Activated T-cell treated with anti-CD3 and anti-CD28 coated beads for 24 hours (primary cell): ENCODE measurements around the gene STK4.
A peak's percentile ranks its signal among the peaks of the same experiment; 100 is the strongest.

Source experiments
- DNase-seq: peaks from one replicate; pipeline ENCODE4 v3.0.0-alpha.2; 2020; ENCODE audit warnings: low read depth

STK4 gene

DNA sequence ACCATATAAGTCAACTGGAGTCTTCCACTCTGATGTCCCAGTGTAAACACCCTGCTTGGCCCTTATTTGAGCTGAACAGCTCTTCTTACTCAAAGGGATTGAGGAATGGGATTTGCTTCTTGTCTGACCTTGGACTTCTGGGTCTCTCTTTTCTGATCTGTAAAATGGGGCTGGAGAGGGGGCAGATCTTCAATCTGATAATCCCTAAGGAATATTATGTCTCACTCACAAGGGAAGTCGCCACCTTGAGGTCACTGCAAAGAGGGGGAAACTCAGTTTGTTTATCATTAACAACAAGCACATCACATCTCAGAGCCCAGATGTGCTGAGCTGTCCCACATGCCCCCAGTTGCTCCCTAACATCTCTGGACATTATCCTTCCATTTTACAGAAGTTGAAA is 119.6 kb downstream of the STK4 start:
- DNase-seq = no peak

DNA sequence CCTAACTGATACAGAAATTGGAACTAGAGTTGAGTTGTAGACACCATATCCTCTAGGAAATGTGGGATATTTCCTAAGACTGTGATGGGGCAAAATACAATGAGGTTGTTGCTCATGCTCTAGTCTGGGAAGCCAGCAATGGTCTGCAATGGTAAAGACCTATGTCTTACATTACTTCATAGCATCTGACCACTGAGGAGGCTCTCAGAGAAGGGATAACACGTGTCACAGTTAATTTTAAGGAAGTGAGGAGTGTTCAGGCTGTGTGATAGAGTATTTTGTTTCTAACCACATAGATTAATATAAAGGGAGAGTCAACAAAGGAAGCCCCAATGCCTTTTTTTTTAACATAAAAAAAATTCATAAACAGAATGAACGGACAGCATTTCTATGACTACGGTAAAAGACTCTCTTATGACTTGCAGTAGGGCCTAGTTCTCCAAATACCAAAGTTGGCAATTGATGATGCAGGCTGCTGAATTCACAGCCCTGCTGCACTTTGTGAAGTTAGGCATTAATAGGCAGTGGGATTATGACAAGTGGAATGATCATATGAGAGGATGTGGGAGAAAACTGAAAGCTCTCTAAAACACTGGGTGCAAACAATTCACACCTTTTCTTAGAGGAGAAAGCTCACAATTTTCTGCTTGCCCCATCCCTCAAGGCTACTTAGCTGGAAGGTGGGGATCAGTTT is 120.9 kb downstream of the STK4 start:
- no peak for DNase-seq

DNA sequence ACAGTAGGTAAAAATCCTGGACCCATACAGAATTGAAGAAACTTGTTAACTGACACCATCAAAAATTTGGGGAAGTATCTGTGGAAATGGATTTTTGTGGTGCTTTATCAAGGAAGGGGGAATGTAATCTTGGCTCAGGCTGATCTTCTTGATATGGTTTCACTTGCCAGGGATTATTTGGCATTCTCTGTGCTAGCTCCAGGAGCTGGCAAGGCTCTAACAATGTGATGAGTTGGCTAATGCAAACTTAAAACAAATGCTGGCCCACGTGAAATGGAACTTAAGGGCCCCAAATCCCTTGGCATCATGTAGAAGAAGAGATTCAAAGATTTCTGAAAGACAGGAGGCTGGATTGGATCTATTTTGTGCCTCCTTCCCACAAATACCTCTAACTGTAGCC is 121.5 kb downstream of the STK4 start:
- DNase-seq = no peak

DNA sequence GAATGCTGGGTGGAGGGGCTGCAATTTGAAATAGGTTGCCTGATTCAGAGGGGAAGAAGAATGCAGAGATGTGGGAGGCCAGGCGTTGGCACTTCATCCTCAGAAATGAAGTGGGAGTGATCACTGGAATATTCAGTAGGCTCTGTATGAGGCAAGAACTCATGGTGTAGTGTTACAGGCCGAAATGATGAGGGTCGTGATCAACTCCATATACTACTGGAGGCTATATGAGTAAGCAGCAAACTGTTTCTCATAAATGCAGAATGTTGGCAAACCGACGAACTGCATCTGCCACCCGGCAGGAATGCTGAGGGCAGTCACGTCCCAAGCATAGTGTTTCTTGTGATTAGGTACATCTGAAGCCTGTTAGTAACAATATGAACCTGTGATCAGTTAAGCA is 121.9 kb downstream of the STK4 start:
- DNase-seq = no peak

DNA sequence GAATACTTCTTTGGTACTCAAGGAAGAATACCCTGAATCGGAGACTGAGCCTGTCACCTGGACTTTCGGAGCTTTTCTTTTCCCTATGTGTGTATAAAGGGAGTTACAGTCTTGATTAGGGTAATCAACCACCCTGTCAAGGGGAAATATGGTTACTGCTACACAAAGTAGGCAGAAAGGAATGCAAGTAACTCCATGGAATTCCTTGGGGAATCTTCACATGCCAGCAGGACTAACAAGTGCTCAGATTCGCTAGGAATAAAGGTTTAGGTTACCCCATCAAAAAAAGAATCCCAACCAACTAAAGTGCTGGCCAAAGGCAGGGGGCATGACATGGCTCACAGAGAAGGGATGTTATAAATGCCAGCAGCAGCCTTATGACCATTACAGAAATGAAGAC is 124.2 kb downstream of the STK4 start:
- DNase-seq = no peak

DNA sequence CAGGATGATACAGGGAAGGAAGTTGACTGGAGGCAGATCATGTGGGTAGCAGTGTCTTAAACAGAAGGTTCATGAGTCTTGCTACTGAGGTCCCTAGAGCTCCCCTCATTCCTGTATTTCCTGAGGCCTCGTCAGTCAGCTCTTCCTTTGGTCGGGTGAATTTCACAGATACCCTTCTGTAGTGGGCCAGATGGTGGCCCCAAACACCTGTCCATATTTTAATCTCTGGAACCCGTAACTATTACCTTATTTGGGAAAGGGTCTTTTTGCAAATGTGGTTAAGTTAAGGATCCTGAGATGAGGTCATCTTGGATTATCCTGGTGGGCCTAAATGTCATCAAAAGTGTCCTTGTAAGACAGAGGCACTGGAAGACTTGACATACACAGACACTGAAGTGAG is 125.1 kb downstream of the STK4 start:
- DNase-seq = no peak

DNA sequence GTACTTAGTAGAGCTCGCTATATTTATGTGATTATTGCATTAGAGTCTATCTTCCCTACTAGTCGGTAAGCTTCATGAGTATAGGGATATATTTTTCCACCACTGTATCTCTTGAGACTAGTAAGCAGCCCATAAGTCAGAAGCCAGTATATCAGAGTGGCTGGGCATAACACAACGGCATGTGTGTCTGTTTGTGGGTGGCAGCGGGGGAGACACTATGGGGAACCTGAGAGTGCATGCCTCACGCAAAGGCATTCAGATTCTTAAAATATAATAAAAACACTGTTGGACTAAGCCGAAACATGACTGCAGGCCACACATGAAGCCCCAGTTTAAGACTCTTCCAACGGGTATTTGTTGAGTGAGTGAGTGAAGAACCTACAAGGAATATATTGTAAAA is 126.6 kb downstream of the STK4 start:
- DNase-seq = no peak

DNA sequence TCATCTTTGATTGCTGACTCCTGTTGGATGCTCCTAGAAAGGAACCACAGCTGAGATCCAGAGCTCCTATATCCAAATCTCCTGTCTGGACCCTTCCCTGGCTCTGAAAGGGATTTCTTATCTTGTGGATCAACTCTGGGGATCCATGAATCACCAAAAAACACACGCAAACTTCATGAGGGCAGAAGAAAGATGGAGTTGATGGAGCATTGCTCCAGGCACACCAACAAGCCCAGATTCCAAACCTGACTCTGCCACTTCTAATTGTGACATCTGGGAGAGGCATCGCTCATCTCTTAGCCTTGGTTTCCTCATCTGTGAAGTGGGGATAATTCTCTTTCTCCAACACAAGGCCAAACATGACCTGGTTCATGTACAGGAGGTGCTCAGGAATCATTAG is 127.9 kb downstream of the STK4 start:
- no peak for DNase-seq

DNA sequence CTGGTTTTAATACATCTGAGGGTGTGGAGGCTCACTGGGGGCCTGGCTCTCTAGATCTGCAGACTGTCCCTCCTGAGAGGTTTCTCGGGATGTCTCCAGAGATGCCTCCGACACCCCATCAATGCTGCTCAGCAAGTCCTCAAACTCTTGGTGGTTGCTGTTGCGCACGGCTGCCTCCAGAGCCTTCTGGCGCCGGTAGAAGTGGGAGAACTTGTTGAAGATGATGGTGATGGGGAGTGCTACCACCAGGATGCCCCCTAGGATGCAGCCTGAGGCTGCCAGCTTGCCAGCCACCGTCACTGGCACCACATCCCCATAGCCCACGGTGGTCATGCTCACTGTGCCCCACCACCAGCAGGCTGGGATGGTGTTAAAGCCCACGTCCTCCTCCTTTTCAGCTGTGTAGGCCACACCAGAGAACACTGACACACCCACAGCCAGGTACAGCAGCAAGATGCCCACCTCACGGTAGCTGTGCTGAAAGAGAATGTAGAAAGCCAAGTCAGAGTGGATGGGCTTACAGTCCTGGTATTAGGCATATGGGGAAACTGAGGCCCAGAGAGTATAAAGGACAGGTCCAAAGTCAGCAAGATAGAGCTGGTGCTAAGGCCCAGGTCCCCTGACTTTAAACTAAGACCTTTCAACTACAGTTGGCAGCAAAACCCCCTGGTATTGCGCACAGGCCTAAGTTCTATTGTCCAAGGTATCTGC is 128.7 kb downstream of the STK4 start:
- DNase-seq = no peak

DNA sequence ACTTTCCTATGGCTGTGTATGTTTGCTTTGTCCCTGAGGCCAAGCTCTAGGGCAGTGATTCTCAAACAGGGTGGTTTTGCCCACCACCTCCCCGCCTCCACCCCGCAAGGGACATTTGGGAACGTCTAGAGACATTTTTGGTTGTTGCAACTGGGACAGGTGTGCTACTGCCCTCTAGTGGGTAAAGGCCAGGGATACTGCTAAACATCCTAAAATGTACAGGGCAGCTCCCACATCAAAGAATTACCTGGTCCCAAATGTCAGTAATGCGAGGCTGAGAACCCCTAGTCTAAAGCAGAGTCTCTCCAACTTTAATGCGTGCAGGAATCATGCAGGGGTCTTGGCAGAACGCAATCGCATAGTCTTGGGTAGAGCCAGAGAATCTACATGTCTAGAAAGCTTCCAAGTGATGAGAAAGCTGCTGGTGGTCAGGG is 129.5 kb downstream of the STK4 start:
- peak; percentile 45 for DNase-seq

DNA sequence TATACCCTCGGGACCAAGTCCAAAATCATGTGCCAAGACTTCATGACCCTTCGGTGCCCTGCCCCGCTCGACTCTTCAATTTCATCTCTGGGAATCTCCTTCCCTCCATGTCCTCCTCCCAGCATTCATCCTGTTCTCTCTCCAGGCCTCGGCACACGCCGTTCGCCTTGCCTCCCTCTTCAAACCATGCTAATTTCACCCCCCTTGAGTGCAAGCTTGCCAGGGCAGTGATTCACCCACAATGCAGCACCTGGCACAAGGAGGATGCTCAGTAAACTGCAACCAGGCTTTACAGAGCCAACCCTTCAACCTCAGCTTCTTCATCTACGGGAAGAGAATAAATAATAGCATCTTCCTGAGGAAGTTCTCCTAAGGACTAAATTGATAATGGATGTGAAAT is 130.5 kb downstream of the STK4 start:
- DNase-seq = no peak

DNA sequence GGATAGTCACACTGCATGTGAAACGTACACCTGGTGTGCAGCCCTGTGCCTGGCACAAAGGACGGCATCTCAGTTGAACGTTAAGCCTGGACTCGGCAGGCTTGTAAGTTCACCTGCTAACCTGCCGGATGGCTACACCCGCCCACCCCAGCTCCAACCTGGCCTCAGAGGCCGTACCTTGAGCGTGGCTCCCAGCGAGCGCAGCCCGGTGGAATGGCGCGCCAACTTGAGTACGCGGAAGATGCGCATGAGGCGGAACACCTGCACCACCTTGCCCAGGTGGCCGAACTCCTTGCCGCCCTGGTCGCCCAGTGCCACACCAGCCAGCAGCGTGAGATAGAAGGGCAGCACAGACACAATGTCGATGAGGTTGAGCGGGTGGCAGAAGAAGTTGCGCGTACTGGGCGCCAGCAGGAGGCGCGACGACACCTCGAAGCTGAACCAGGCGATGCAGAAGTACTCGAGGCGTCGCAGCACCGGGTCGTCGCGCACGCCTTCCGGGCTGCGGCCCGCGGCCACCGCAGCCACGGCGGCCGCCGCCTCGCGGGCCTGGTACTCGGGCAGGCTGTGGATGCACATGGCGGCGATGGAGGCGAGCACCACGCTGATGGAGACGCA is 131.3 kb downstream of the STK4 start:
- DNase-seq = peak; percentile 24

DNA sequence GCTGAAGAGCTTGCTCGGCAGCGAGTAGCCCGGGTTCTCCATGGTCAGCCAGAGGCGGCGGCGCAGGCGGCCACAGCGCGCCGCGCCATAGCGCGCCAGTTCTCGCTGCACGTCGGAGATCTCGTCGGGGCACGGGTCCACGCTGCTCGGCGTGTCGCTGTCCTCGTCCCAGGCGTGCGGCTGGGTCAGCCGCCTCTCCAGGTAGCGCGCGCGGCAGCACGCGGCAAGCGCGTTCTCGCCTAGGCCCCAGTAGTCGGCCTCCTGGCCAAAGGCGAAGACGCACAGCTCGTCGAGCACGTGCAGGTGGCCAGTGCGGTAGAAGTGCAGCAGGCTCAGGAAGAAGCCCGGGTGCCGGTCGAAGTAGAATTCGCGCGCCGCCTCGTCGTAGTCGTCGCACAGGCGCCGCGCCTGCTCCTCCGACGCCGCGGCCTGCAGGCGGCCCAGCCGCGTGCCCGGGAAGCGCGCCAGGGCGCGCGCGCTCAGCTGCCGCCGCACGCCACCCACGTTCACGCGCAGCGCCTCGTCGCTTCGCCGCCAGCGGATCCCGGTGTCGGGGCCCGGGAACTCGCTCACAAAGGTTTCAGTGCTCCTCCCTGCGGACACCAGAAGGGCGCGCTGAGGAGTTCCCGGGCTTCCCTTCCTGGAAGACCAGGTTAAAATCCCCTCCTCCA is 131.9 kb downstream of the STK4 start:
- DNase-seq = no peak

DNA sequence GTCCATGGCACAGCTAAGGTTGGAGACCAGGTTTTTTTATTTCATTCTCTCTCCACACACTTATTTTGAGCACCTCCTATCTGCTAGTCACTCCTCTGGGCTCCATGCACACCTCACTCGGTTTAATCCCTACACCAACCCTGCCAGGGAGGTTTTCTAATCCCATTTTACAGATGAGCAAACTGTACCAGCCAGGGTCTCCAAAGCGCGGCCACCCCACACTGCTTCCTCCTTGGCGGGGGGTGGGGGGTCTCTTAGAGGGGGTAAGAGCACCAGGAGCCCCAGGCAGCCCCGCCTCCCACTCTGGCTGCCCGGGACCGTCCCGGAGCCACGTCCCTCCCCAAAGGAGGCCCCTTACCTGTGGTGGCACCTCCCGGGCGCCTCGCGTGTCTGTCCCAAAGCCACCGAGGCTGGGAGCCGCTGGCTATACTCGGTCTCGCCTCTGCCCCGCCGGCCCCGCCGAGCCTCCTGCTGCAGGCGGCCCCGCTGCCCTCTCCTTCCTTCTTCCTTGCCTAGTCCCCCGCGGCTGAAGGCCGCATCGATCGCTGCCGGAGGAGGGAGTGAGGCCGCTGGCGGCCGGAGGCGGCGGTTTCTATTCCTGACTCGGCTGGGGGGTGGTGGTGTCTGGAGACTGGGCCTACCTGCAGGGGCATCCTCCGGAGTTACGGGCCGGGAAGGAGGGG is 134.4 kb downstream of the STK4 start, which contains the start of gene KCNS1:
KCNS1 (minus strand) TSS at position 565 of the 683 bp plus-strand sequence. CDS start 1,891 bp downstream, outside the sequence.
- no peak for DNase-seq

DNA sequence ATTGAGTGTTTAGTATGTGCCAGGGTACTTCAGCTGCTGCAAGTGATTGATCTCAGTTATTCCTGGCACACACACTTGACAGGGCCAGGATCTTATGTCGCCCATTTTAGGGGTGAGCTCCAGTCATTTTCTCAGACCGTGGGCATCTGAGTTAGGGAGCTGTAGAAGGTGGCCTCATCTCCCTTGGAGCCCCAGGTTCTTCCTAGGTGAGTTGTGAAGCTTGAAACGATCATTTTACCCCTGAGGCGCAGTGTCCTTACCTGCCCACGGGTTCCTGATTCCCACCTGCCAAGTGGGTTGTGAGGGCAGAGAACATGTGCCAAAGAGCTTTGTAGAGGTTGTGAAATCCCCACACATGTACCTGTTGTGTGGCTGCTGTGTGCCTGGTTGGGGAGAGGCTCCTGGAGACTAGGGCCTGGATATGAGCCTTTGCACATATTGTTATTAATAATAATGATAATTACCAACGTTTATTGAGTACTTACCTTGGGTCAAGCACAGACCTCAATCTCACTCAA is 135.1 kb downstream of the STK4 start:
- no peak for DNase-seq

DNA sequence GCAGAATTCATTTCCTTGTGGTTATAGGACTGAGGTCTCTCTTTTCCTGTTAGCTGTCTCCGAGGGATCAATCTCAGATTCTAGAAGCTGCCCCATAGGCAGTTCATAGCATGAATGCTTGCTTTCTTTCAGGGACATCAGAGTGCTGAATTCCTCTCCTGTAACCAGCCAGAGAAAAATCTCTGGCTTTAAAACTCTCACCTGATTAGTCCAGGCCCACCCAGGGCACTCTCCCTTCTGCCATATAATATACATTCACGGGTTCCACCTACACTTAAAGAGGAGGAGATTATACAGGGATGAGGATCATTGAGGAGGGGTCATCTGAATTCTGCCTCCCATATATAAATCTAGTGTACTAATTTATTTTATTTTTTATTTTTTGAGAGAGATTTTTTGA is 136.8 kb downstream of the STK4 start:
- DNase-seq = no peak

DNA sequence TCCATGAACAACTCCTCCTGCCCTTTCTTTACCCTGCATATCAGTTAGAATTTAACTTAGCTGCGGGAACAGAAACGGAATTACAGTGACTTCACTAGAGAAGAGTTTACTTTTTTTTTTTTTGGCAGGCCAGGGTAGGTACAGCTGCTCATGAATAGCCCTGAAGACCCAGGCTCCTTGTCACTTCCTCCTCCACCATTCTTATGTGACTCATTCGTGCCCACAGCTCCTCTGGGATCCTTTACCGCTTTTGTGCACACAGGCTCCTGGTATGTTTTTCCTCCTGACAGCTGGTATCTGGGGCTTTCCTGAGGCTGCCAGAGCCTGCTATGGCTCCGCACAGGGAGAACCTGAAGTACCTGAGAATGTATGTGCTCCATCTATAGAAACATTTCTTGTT is 138.5 kb downstream of the STK4 start:
- DNase-seq = no peak

DNA sequence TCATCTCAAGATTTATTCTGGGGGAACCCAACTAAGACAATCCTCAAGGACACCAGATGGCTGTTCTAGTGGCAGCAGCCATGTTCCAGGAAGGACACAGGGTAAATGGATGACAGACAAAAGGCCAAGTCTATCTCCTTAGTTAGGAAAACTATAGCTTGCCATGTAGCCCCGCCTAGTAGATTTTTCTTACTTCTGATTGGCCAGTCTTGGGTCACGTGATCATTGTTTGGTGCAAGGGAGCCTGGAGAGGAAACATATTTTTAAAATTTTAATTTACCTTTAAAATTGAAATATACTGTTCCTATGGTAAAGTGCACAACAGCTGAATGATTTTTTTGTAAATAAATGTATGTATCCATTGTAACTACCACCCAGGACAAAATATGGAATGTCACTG is 139.0 kb downstream of the STK4 start:
- no peak for DNase-seq

DNA sequence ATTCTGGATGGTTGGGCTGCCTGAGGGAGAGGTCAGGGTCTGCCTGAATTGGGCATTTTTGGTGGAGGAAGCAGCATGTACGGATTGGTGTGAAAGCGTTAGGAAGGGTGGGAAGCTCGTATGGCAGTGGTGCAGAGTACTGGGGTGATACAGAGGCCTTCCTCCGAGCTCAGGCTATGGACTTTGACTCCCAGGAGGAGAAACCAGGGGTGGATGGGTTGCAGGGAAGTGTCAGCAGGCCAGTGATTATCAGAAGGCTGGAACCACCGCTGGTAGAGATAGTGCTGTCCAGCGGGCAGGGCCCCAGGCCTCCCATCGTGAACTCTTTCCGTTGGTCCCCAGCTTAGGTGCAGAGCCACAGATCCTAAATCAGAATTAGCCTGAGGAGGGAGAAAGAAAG is 143.3 kb downstream of the STK4 start:
- DNase-seq = no peak

DNA sequence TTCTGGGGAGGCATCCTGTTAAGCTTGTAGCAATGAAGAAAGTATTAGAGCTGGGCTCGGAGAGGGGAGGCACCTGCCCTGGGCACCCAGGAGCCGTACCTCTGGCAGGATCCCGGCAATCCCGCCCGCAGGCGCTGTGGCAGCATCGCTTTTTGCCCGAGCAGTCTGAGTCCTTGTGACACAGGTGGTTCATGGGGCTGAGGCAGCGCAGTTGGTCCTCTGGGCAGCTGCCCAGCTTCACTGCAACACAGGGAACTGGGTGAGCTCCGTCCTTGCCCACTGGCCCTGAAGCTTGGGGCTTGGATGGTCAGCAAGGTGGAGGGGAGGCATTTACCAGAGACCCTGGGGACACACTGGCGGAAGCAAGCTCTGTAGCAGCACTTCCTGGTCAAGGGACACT is 144.0 kb downstream of the STK4 start:
- DNase-seq = no peak

DNA sequence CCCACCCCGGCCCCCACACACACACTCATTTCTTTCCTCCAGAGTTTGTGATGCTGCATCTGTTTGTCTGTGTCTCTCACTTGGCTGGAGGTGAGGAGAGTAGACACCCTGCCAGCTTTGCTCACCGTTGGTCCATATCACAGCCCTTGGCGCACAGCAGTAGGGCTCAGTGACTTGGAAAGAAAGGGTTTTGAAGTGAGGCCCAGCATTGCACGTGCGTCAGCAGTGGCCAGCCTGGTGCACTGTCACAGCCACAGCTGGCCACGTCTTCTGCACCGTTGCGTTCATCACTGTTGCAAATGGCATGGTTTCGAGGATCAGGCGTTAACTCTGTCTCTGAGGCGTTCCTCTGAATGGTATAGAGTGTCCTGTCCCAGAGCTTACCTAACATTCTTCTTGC is 145.0 kb downstream of the STK4 start:
- no peak for DNase-seq
